DND-41 (cell line): ENCODE results near the gene TRMT112.

Experiments used
- EZH2 ChIP-seq: IDR thresholded peaks from 3 replicates; pipeline ENCODE4 v1.6.1; 2012; ENCODE audit warnings: borderline replicate concordance, low read depth, mild to moderate bottlenecking, moderate library complexity, low read length, inconsistent platforms; ENCODE audit not compliant: severe bottlenecking
- TF ChIP-seq, protein P1 (sequence below): IDR thresholded peaks from 2 replicates; pipeline ENCODE4 v1.5.1; 2012; ENCODE audit warnings: borderline replicate concordance, low read length, moderate library complexity, mild to moderate bottlenecking; ENCODE audit not compliant: poor library complexity, severe bottlenecking; ENCODE audit errors: extremely low read depth

DNA sequence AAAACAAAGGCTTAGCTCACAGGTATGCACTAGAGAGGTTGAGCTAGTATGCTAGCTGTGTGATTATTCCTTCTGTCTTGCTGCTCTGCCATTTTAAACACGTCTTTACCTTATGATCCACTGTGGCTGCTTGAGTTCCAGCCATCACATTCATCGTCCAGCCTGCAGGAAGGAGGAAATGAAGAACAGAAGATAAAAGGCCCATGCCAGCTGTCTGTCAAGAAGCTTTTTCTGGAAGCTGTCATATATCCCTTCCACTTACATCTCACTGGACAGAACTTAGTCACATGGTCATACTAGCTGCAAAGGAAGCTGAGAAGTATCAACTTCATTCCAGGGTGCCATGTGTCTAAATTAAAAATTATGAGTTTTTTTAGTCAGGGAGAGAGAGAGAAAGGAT is 10.0 kb upstream of the TRMT112 start:
- TF ChIP-seq, protein P1, sequence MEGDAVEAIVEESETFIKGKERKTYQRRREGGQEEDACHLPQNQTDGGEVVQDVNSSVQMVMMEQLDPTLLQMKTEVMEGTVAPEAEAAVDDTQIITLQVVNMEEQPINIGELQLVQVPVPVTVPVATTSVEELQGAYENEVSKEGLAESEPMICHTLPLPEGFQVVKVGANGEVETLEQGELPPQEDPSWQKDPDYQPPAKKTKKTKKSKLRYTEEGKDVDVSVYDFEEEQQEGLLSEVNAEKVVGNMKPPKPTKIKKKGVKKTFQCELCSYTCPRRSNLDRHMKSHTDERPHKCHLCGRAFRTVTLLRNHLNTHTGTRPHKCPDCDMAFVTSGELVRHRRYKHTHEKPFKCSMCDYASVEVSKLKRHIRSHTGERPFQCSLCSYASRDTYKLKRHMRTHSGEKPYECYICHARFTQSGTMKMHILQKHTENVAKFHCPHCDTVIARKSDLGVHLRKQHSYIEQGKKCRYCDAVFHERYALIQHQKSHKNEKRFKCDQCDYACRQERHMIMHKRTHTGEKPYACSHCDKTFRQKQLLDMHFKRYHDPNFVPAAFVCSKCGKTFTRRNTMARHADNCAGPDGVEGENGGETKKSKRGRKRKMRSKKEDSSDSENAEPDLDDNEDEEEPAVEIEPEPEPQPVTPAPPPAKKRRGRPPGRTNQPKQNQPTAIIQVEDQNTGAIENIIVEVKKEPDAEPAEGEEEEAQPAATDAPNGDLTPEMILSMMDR: no peak
- no peak for TF ChIP-seq EZH2
